GM12872 (cell line): ENCODE data around the gene CAMK1.

Source experiments
- TF ChIP-seq, protein P1 (sequence below): IDR thresholded peaks from 3 replicates; pipeline ENCODE4 v1.5.1; 2011; ENCODE audit warnings: low read depth, mild to moderate bottlenecking, low read length, moderate library complexity; ENCODE audit not compliant: insufficient read depth

CAMK1 gene

DNA sequence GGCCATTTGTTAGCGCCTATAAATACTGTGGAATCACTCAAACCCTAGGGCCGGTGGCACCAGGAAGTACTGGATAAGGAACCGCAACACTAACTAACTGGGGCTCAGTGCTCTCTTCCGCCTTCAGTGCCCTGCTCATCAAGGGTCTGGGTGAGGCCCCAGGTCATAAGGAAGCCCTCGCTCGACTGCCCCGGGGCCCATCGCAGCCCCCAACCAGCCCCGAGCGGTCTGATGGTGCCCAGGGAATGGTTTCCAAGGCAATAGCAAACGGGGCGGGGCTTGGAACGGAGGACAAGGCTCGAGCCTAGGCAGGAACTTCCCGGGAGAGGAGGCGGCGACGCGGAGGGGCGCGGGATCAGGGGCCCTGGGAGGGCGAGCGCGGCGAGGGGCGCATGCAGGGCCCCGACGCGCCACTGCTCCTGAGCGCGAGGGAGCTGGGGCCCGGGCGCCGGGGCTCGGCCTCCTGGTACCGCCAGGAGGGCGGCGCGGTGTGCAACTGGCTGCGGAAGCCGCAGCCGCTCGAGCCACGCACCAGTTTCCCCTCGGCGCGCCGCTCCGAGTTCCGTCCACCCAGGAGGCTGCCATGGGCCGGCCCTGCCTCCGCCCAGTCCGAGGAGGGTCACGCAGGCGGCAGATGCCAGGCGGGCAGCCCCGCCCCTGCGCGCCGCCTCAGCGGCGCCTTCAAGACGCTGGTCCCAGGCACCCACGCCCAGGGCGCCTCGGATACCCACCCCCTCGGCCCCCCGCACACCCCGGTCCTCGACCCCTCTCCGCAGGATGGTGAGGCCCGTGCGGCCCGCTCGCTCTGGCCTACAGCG, 40.1 kb upstream of the CAMK1 start, which contains the start of gene TTLL3:
Gene TTLL3, plus strand, starts transcription at position 648 of the 818 bp plus-strand sequence. CDS start 400 bp downstream, outside the sequence.
- TF ChIP-seq, protein P1, sequence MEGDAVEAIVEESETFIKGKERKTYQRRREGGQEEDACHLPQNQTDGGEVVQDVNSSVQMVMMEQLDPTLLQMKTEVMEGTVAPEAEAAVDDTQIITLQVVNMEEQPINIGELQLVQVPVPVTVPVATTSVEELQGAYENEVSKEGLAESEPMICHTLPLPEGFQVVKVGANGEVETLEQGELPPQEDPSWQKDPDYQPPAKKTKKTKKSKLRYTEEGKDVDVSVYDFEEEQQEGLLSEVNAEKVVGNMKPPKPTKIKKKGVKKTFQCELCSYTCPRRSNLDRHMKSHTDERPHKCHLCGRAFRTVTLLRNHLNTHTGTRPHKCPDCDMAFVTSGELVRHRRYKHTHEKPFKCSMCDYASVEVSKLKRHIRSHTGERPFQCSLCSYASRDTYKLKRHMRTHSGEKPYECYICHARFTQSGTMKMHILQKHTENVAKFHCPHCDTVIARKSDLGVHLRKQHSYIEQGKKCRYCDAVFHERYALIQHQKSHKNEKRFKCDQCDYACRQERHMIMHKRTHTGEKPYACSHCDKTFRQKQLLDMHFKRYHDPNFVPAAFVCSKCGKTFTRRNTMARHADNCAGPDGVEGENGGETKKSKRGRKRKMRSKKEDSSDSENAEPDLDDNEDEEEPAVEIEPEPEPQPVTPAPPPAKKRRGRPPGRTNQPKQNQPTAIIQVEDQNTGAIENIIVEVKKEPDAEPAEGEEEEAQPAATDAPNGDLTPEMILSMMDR: no peak

DNA sequence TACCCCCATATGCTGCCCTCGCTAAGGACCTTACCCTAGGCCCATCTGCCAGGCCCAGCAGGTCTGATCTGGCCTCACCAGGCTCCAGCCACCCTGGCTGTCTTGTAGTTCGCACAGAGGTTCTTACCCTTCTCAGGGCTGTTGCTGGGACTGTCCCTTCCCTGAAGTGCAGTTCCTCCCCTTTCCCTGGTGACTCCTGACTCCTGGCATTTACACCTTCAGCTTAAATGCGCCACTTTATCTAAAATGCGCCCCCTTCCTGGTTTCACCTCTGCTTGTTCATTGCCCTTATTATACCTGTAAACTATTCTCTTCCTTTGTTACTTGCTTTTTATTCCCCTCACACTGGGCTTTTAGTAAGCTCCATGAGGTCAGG, 39.5 kb upstream of the CAMK1 start:
- TF ChIP-seq, protein P1: no peak

DNA sequence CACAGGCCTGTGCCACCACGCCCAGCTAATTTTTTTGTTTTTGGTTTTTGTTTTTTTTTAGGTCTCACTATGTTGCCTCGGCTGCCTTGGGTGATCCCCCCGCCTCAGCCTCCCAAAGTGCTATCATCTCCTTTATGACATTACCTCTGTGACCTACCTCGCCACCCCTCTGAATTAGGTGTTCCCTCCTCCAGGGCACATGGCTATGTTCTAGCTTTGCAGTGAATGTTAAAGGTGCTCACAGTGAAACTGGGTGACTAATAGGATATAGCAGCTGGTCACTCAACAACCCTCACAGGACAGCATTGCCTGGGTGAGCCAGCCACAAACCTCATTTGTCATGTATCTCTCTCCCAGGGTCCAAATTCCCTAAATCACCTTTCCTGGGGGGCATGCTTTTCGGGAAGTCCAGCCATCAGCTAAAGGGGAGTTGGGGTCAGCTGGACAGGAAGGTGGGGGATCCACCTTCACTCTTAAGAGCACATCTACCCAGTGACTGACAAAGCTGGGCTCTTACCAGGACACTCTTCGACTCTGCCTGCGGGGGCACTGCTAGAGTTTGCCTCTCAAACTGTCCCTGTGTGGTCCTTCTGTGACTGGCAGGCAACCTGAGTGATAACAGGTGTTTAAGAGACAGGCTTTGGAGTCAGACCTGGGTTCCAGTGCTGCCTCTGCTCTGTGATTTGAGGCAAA, 38.7 kb upstream of the CAMK1 start:
- TF ChIP-seq, protein P1: peak; percentile 51

DNA sequence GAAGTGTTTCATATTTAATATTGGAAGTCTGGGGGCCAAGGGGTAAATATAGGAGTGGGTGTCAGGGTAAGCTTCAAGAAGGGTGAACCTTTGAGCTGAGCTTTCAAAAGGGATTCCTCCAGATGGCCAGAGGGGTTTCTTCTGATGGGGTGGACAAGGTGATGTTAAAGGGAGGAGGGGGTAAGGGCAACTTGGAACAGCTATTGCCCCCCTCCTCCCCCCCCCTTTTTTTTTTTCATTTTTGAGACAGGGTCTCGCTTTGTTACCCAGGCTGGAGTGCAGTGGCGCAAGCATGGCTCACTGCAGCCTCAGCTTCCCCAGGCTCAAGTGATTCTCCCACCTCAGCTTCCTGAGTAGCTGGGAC, 38.2 kb upstream of the CAMK1 start:
- TF ChIP-seq, protein P1: no peak

- TF ChIP-seq, protein P1: no peak
These were observed 37.2 kb upstream of the CAMK1 start for GRCh38 chr3:9806688-9807589.

DNA sequence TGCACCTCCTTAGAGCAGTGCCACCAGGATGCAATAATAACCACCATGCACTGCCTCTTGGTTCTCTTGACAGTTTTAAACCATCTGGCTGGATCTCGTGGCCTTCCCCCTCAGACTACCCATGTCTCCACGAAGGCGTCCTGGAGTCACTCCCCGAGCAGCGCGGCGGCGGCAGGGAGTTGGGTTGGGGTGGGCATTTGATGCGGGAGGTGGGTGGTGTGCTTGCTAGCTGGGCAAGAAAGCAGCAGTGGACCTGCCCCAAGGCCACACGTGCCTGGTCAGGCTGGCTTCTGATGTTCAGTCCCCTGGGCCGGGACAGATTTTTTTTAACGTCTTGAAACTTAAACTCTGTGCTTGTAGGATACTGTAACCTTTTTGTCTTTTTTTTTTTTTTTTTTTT, 36.4 kb upstream of the CAMK1 start:
- TF ChIP-seq, protein P1: no peak

GRCh38 chr3:9804996-9805395, 35.2 kb upstream of the CAMK1 start:
- TF ChIP-seq, protein P1: no peak
